Transverse colon (tissue), 3 donors: ENCODE results near the gene STK11IP.

Source experiments
- POLR2A ChIP-seq: fragments of 450-650 bp; IDR thresholded peaks from one replicate; pipeline ENCODE4 v1.6.1; 2016; ENCODE audit warnings: antibody characterized with exemption, mild to moderate bottlenecking, moderate library complexity
- TF ChIP-seq, protein P1 (sequence below), 5 experiments: fragments of 200-600 bp in 3 of 5; fragments of 450-650 bp in 2 of 5; sonication (generic) in 3 of 5; IDR thresholded peaks; 1 replicate in 2 of 5; 2 replicates in 3 of 5; pipeline ENCODE4 v1.5.1; 2016 to 2017; ENCODE audit warnings: antibody characterized with exemption in 5 of 5, inconsistent platforms in 3 of 5, mild to moderate bottlenecking in 2 of 5, moderate library complexity in 1 of 5

DNA sequence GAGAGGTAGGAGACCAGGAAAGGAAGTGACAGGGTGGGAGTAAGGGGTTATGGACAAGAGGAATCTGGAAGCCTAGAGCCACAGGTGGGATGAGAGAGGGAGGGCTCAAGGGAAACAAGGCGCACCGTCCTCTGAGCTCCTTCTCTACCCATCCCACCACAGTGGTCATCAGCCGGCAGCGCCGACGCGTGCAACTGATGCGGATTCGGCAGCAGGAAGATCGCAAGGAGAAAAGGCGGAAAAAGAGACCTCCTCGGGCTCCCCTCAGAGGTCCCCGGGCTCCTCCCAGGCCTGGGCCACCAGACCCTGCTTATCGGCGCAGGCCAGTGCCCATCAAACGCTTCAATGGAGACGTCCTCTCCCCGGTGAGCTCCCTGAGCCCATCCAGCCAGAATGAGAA, 48.7 kb upstream of the STK11IP start:
- TF ChIP-seq, protein P1, sequence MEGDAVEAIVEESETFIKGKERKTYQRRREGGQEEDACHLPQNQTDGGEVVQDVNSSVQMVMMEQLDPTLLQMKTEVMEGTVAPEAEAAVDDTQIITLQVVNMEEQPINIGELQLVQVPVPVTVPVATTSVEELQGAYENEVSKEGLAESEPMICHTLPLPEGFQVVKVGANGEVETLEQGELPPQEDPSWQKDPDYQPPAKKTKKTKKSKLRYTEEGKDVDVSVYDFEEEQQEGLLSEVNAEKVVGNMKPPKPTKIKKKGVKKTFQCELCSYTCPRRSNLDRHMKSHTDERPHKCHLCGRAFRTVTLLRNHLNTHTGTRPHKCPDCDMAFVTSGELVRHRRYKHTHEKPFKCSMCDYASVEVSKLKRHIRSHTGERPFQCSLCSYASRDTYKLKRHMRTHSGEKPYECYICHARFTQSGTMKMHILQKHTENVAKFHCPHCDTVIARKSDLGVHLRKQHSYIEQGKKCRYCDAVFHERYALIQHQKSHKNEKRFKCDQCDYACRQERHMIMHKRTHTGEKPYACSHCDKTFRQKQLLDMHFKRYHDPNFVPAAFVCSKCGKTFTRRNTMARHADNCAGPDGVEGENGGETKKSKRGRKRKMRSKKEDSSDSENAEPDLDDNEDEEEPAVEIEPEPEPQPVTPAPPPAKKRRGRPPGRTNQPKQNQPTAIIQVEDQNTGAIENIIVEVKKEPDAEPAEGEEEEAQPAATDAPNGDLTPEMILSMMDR (IDR thresholded peaks at IDR 0.05), result no peak
- TF ChIP-seq POLR2A, result no peak
